MM.1S (cell line): ENCODE data around the gene TNFRSF6B.

Source experiments
- CTCF ChIP-seq: fragments of 300-600 bp; sonication (generic); IDR thresholded peaks from 2 replicates; pipeline ENCODE4 v1.5.1; 2016; ENCODE audit warnings: antibody characterized with exemption, low read length, mixed read lengths
- EZH2 ChIP-seq: fragments of 300-600 bp; sonication (generic); optimal IDR thresholded peaks from 2 replicates; pipeline ENCODE3; 2017; ENCODE audit warnings: low read depth, mild to moderate bottlenecking, antibody characterized with exemption, low read length, mixed read lengths
- EZH2phosphoT487 ChIP-seq: fragments of 300-600 bp; sonication (generic); IDR thresholded peaks from 2 replicates; pipeline ENCODE4 v1.6.1; 2018; ENCODE audit warnings: antibody characterized with exemption, low read length

- TF ChIP-seq CTCF (no peak), EZH2 (no peak), EZH2phosphoT487 (no peak)
Observed at GRCh38 chr20:63678071-63678470, 18.4 kb upstream of the TNFRSF6B start.
